WERI-Rb-1 (cell line): ENCODE results near the gene GNB5.
"Not testable (repeated sequence)": the region's sequence is repeated elsewhere in the genome, so short reads cannot be mapped to it uniquely, and the experiment has no call there.

ENCODE experiments used
- DNase-seq: peaks from one replicate; pipeline ENCODE4 v3.0.0-alpha.2; 2020
- H3K27ac ChIP-seq: fragments of 250-450 bp; sonication (Bioruptor Pico); 2 replicates; pipeline ENCODE4 v1.5.1; 2020; ENCODE audit warnings: mild to moderate bottlenecking, moderate library complexity
- H3K27me3 ChIP-seq: fragments of 250-450 bp; sonication (Bioruptor Pico); 2 replicates; pipeline ENCODE4 v1.5.1; 2021; ENCODE audit warnings: mild to moderate bottlenecking, low read depth, moderate library complexity; ENCODE audit not compliant: insufficient read depth, severe bottlenecking
- H3K36me3 ChIP-seq: fragments of 250-450 bp; sonication (Bioruptor Pico); 2 replicates; pipeline ENCODE4 v1.5.1; 2020; ENCODE audit warnings: mild to moderate bottlenecking, moderate library complexity
- H3K4me3 ChIP-seq: 2 replicates; pipeline ENCODE4 v1.5.1; 2011; ENCODE audit warnings: low read depth, mild to moderate bottlenecking, control low read depth, low read length
- H3K9me3 ChIP-seq: fragments of 250-450 bp; sonication (Bioruptor Pico); 2 replicates; pipeline ENCODE4 v1.5.1; 2021; ENCODE audit warnings: mild to moderate bottlenecking, moderate library complexity; ENCODE audit not compliant: severe bottlenecking
- TF ChIP-seq, protein P1 (sequence below): IDR thresholded peaks from 2 replicates; pipeline ENCODE4 v1.5.1; 2011; ENCODE audit warnings: low read depth, mild to moderate bottlenecking, control low read depth, inconsistent platforms, low read length

GNB5 gene

DNA sequence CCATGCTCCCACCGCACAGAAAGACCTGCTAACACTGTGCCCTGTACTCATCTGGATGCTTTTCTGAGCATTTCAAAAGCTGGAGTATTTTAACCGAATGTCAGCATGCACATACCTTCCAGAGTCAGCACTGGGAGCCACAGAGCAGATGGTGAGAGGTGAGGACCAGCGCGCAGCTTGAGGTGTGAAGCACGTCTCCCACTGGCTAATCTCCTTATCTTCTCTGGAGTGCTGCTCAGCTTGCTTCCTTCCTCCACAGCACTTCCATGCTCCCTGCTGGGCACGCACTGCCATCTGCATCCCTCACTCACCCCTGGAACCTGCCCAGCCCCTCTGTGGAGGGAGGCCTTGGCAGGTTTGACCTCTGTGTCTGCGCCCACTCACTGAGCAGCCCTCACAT, at the start of gene GNB5:
TSS of gene GNB5 (minus strand) at position 186 of the 400 bp plus-strand sequence. CDS start 6,716 bp downstream, outside the sequence.
- H3K9me3 ChIP-seq, result no peaks in the 10 kb centered on the region
- DNase-seq, result peak; percentile 95
- H3K36me3 ChIP-seq, result peaks cover 1% of the 10 kb centered on the region; the same call in 1 of the 2 replicates
- peak within 1 kb of the TSS; percentile 77 for H3K27ac ChIP-seq
- TF ChIP-seq, protein P1, sequence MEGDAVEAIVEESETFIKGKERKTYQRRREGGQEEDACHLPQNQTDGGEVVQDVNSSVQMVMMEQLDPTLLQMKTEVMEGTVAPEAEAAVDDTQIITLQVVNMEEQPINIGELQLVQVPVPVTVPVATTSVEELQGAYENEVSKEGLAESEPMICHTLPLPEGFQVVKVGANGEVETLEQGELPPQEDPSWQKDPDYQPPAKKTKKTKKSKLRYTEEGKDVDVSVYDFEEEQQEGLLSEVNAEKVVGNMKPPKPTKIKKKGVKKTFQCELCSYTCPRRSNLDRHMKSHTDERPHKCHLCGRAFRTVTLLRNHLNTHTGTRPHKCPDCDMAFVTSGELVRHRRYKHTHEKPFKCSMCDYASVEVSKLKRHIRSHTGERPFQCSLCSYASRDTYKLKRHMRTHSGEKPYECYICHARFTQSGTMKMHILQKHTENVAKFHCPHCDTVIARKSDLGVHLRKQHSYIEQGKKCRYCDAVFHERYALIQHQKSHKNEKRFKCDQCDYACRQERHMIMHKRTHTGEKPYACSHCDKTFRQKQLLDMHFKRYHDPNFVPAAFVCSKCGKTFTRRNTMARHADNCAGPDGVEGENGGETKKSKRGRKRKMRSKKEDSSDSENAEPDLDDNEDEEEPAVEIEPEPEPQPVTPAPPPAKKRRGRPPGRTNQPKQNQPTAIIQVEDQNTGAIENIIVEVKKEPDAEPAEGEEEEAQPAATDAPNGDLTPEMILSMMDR, result peak; percentile 62
- H3K27me3 ChIP-seq, result no peaks in the 10 kb centered on the region
- H3K4me3 ChIP-seq, result peak within 1 kb of the TSS; percentile 19

DNA sequence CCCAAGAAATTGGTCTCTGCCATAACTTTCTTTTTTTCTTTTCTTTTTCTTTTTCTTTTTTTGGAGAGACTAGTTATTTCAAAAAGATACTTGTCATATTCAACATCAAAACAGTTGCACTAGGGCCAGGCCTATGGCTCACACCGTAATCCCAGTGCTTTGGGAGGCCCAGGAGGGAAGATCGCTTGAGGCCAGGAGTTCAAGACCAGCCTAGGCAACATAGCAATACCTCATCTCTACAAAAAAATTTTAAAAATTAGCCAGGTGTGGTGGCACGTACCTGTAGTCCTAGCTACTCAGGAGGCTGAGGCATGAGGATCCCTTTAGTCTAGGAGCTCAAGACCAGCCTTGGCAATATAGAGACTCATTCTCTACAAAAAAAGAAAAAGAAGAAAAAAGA, 49.0 kb upstream of the GNB5 start:
- DNase-seq, result no peak
- TF ChIP-seq, protein P1, result no peak
- no peaks in the 10 kb centered on the region for H3K27me3 ChIP-seq
- H3K36me3 ChIP-seq, result peaks cover 11% of the 10 kb centered on the region
- no peak overlapping the region for H3K27ac ChIP-seq
- H3K9me3 ChIP-seq, result no peaks in the 10 kb centered on the region
- H3K4me3 ChIP-seq, result no peak overlapping the region

DNA sequence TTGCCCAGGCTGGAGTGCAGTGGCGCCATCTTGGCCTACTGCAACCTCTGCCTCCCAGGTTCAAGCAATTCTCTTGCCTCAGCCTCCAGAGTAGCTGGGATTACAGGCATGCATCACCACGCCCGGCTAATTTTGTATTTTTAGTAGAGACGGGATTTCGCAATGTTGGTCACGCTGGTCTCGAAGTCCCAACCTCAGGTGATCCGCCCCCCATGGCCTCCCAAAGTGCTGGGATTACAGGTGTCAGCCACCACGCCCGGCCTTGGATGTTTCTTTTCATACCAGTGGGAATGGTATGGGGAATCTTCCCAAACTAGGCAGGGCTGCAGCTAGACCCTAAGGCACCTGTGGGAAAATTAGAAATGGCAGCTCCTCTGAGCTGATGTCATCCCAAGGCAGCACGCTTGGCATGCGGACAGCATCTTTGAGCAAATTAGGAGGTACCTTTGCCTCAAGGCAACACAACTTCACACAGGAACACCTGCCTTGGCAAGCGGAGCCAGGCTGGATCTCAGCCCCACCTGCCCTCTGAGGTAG, 47.9 kb upstream of the GNB5 start:
- not testable (repeated sequence) for DNase-seq, H3K9me3 ChIP-seq, H3K36me3 ChIP-seq, H3K27me3 ChIP-seq, H3K27ac ChIP-seq, H3K4me3 ChIP-seq

DNA sequence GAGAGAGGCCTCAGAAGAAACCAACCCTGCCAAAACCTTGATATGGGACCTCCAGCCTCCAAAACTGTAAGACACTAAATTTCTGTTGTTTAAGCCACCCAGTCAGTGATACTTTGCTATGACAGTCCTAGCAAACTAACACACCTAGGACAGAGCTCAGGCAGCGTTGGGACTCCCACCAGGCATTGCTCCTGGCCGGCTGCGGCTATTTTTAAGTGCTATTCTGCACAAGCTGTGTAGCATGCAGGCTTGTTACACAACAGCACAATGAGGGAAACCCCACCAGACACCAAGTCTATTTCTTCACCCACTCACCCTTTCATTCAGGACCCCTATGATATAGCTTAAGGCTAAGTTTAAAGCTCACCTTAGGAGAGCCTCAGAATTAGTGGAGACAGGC, 47.0 kb upstream of the GNB5 start:
- H3K36me3 ChIP-seq, result peaks cover 10% of the 10 kb centered on the region
- DNase-seq, result no peak
- TF ChIP-seq, protein P1, result no peak
- no peaks in the 10 kb centered on the region for H3K27me3 ChIP-seq
- no peak overlapping the region for H3K27ac ChIP-seq
- no peaks in the 10 kb centered on the region for H3K9me3 ChIP-seq
- no peak overlapping the region for H3K4me3 ChIP-seq

DNA sequence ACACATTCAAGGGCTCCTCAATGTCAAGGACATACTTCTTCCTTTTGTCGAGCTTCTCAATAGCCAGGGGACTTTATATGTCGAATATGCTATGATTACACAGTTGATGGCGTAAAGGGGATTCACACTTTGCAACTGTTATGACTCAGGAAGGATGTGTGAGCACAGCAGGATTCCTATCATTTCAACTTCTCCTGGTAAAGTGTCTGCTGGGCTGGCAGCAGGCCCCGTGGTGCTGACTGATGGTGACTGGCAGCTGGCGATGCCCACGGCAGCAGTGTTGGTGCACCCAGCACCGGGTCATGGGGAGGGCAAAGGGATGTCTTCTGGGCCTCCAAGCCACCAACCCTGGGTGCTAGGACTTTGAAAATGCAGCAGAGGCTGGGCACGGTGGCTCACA, 44.8 kb upstream of the GNB5 start:
- TF ChIP-seq, protein P1, result no peak
- DNase-seq, result no peak
- peaks cover 4% of the 10 kb centered on the region; the same call in 1 of the 2 replicates for H3K36me3 ChIP-seq
- no peak overlapping the region for H3K4me3 ChIP-seq
- no peaks in the 10 kb centered on the region for H3K9me3 ChIP-seq
- H3K27ac ChIP-seq, result no peak overlapping the region
- H3K27me3 ChIP-seq, result no peaks in the 10 kb centered on the region

DNA sequence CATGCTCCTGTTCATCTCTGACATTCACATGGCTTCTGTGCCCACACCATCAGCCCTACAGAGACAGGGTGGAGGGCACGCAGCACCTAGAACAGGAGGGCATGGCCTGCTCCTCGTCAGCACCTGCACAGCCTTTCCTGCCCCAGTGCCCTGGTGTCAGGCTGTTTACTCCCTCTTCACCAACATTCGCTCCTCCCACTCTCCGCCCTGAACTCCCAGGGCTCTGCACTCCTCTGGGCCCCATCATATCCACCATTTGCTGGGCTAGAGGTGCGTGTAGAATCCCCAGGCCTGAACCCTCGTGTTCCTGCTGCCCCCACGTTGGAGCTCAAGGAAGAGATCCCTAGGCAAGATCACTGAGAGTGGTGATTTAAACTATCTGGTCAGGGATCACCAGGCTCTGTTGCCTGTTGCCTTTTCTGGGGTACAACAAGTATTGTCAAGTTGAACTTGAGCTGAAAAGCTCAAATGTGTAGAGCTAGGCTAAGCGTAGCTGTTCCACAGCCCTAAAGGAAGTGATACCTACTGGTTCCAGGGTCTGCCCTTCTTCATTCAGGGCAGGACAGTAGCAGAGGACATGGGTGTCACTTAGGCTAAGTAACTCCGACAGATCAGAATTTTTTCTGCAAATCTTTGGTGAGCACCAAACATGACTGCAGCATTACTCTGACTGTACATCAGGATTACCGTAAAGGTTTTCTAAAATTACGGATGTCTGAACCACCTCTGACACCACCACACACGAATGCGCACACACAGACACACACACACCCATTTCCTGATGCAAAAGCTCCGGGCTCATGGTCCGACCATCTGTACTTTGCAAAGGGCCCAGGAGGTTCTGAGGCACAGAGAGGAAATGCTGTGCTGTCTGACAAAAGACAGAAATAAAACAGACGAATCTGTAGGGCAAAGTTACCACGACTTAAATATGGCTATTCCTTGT, 43.7 kb upstream of the GNB5 start:
- DNase-seq, result no peak
- no peaks in the 10 kb centered on the region for H3K9me3 ChIP-seq

More for the DNA sequence above, 43.7 kb upstream of the GNB5 start:
- H3K4me3 ChIP-seq, result no peak overlapping the region
- peaks cover 4% of the 10 kb centered on the region; the same call in 1 of the 2 replicates for H3K36me3 ChIP-seq
- H3K27ac ChIP-seq, result no peak overlapping the region
- H3K27me3 ChIP-seq, result no peaks in the 10 kb centered on the region
- TF ChIP-seq, protein P1, result no peak
